ENCODE results near the gene CNBD2. TPM values are rescaled to one million over a fixed set of nuclear protein-coding genes. Genes with fewer than 3 reads are reported as not detected.
A peak's percentile ranks its signal among the peaks of the same experiment; 100 is the strongest.
"Not testable (repeated sequence)": the region's sequence is repeated elsewhere in the genome, so short reads cannot be mapped to it uniquely, and the experiment has no call there.

The CNBD2 gene
- total RNA-seq, 3 donors from 2014 or later: 3.7 to 6.2 (median 4.4) TPM

DNA sequence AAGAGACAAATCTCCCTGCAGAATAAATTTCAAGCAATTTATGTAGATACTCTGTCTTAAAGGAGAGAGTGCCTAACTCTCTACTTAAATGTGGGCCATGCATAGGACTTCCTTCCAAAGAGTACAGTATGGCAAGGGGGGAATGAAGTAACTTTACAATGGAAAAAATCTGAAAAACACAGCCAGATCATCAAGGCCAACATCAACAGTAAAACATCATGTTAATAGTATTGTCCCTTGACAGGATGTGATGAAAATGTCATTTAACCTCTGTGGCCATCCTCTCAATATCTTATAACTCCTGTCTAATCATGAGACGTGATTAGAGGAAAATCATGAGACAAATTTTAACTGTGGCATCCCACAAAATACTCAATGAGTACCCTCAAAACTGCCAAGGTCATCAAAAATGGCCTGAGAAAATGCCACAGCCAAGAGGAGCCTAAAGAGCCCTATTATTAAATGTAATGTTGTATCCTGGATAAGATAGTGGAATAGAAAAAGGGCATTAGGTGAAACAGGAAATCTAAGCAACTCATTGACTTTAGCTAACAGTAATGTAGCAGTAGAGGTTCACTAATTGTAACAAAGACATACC, 47.5 kb downstream of the CNBD2 start:
- intact Hi-C loops (cut with DNase I, micrococcal nuclease): no loop called here
- H3K4me1 ChIP-seq (ENCODE audit: low read depth): no peaks in the 10 kb centered on the region
- TF ChIP-seq, protein P1, sequence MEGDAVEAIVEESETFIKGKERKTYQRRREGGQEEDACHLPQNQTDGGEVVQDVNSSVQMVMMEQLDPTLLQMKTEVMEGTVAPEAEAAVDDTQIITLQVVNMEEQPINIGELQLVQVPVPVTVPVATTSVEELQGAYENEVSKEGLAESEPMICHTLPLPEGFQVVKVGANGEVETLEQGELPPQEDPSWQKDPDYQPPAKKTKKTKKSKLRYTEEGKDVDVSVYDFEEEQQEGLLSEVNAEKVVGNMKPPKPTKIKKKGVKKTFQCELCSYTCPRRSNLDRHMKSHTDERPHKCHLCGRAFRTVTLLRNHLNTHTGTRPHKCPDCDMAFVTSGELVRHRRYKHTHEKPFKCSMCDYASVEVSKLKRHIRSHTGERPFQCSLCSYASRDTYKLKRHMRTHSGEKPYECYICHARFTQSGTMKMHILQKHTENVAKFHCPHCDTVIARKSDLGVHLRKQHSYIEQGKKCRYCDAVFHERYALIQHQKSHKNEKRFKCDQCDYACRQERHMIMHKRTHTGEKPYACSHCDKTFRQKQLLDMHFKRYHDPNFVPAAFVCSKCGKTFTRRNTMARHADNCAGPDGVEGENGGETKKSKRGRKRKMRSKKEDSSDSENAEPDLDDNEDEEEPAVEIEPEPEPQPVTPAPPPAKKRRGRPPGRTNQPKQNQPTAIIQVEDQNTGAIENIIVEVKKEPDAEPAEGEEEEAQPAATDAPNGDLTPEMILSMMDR (IDR thresholded peaks at IDR 0.05): no peak
- H3K36me3 ChIP-seq (ENCODE audit: low read depth): no peaks in the 10 kb centered on the region
- no peak overlapping the region for H3K4me3 ChIP-seq
- no peak for ATAC-seq
- DNase-seq: no peak
- no peaks in the 10 kb centered on the region for H3K9me3 ChIP-seq

DNA sequence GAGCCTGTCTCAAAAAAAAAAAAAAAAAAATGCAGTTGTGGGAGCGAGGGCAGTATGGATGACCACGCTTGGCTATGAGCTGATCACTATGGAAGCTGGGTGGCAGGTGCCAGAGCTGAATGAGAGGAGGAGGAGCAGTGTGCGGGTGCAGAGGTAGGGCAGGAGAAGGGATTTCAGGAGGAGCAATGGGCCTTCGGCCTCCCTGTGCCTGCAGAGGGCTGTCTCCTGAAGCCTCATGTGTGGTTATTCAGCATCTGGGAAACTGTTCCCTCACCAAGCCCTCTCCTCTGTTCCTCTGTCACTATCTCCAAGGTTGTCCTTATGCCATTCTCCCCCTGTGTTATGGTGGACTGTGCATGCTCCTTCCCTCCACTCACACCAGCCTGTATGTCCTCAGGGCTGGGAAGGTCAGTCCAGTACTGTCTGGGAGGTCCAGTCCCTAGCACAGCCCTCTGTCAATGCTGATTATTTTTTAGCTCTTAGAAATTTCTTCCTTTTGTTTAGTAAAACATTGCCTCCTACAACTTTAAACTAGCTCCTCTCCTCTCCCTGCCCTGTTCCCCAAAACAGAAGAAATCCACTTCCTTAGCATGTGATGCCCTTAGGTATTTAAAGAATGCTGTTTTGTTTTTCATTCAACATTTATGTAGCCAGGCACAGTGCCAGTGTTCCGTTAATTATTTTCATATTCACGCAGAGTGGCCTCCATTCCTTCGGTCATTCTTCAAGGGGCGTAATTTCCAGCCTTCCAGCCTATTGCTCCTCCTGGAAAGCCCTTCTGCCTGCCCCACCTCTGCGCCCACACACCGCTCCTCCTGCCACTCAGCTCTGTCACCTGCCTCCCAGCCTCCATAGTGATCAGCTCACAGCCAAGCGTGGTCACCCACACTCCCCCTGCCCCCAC, 48.9 kb downstream of the CNBD2 start:
- H3K9me3 ChIP-seq: no peaks in the 10 kb centered on the region
- no peak overlapping the region for H3K4me3 ChIP-seq
- intact Hi-C loops (cut with DNase I, micrococcal nuclease): no loop called here
- TF ChIP-seq, protein P1 (IDR thresholded peaks at IDR 0.05): no peak
- no peaks in the 10 kb centered on the region for H3K4me1 ChIP-seq (ENCODE audit: low read depth)
- ATAC-seq (no peak), DNase-seq (peak in 1 of 3 donors; percentile 23)
- H3K36me3 ChIP-seq (ENCODE audit: low read depth): no peaks in the 10 kb centered on the region

DNA sequence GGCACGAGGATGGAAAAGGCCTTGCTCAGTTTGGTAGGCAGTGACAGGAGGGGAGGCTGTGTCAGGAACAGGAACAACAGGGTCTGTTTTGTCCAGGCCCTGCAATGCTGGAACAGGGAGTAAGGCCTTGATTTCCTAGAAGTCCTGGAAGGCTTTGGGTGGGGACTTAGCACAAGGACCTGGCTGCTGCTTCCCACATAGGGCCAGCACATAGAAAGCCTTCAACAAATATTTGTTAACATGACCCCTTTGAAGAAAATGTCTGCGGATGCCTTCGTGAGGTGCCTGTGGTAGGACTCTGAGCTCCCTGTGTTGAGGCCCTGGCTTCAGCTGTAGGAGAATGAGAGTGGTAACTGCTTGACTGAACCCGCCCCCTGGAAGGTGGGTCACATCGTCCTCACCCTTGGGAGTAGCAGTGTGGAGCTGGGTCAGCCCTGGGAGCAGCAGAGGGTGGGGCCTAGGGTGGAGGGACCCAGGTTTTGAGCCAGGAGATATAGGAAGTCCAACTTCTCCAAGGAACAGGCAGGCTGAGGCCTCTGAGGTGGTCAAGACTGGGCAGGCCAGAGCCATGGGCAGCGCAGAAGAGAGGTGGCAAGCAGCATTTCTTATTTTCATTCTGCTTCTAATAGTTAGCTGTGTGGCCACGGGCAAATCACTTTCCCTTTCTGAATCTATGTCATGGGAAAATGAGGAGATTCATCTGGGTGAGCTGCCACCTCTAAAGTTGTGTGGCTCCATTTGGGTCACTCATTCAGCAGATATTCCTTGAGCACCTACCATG, 50.0 kb downstream of the CNBD2 start:
- peak; percentile 23 for ATAC-seq
- no peak overlapping the region for H3K4me3 ChIP-seq
- no peaks in the 10 kb centered on the region for H3K36me3 ChIP-seq (ENCODE audit: low read depth)
- TF ChIP-seq, protein P1 (IDR thresholded peaks at IDR 0.05): no peak
- no peaks in the 10 kb centered on the region for H3K9me3 ChIP-seq
- intact Hi-C loops (cut with DNase I, micrococcal nuclease): no loop called here
- DNase-seq: peak in 2 of 3 donors; percentile 5 to 27
- H3K4me1 ChIP-seq (ENCODE audit: low read depth): no peaks in the 10 kb centered on the region

DNA sequence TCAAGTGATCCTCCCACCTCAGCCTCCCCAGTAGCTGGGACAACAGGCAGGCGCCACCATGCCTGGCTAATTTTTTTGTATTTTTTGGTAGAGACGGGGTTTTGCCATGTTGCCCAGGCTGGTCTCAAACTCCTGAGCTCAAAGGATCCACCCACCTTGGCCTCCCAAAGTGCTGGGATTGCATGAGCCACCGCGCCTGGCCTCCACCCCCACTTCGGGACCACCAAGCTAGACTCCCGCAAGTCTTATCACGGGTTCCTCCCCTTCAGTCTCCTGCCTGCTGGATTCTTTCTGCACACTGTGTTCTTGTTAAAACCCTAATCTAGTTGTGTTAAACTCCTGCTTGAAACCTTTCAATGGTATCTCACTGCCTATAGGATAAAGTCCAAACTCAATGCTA, 57.7 kb downstream of the CNBD2 start:
- DNase-seq; H3K9me3 ChIP-seq; ATAC-seq; intact Hi-C loops (cut with DNase I, micrococcal nuclease); H3K4me1 ChIP-seq (ENCODE audit: low read depth); H3K36me3 ChIP-seq (ENCODE audit: low read depth); H3K4me3 ChIP-seq: not testable (repeated sequence)

DNA sequence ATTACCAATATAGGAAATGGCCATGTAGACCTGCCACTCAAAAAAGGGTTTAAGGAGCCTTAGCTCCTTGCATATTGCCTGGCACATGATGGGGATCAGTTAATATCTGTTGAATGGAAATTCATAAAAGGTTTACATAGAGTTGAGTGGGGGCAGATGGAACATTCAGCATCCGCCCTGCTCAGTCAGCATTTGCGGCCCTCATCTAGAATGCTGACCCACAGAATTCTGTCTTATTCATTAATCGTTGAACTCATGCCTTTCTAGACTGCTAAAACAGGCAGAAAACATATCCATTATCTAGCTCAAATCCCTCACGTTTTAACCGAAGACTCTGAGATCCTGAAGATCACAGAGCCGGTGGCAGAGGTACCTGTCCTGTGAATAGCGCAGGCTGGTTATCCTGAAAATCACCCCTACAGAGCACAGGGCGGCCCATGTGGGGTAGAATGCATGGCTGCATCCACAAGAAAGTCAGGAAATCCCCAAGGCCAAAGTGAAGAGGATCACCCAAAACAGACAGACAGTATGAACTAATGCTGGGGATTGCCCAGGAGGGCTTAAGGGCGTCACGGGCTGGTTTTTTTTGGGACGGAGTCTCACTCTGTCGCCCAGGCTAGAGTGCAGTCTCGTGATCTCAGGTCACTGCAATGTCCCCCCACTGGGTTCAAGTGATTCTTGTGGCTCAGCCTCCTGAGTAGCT, 59.9 kb downstream of the CNBD2 start:
- intact Hi-C loops (cut with DNase I, micrococcal nuclease): no loop called here
- DNase-seq (no peak), ATAC-seq (no peak)
- H3K4me1 ChIP-seq (ENCODE audit: low read depth): no peaks in the 10 kb centered on the region
- H3K36me3 ChIP-seq (ENCODE audit: low read depth): no peaks in the 10 kb centered on the region
- TF ChIP-seq, protein P1 (IDR thresholded peaks at IDR 0.05): no peak
- no peaks in the 10 kb centered on the region for H3K9me3 ChIP-seq
- no peak overlapping the region for H3K4me3 ChIP-seq

Measured in mucosa of descending colon (tissue), 3 donors.